Measurements from ENCODE around the gene MAMLD1.
A peak's percentile ranks its signal among the peaks of the same experiment; 100 is the strongest.

The MAMLD1 gene

DNA sequence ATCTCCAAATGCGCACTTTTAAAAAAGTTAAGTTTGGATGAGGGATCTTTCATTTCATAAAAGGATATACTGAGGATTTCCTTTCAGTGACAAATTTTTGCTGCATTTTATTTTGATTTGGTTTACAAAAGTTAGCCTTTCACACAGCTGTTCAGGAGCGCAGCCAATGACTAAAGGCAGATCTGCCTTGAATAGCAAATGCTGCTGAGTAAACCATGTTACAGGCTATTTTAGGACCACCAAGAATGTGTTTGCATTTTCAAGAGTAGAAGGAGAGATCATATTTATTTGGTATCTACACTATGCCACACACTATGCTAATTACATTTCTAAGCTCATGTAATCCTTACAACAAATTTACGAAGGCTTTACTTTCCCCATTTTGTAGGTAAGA, 92.1 kb downstream of the MAMLD1 start:
- peak in 3 of 58 donors; percentile 0 to 26 (median 7) for DNase-seq

DNA sequence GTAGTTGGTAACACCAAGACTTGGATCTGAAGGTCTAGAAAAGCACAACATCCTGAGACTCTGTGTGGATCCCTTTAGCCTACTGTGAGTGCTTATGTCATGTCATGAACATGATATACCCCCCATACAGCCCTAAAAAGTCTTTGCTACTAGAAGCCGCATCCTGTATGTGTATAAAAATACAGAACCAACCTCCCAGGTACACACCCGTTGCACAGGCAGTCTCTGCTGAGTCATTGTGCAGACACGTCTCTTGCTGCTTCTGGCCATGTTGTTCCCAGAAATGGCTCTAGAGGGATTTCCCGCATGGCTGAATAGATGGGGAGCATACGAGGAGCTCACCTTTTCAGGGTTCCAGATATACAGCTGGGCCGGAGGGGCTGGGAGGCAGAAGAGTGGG, 93.3 kb downstream of the MAMLD1 start:
- DNase-seq, result no peak

DNA sequence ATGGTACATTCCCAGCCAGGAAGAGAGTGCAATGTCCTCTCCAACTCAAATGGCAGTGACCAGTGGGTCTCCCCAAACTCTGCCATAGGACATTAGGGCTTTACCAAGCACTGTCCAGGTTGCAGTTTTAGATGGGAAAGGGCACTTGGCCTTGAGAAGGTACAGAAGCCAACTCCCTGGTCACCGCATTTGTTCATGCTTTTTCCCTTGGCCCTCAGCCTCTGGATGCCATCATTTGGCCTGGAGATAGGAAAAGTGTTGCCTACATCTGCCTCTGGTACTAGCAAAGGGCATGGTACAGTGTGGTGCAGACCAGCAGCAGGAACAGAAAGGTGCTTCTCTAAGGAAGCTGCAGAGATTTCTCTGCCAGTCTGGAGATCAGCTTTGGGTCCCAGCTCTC, 93.8 kb downstream of the MAMLD1 start:
- DNase-seq, result no peak

DNA sequence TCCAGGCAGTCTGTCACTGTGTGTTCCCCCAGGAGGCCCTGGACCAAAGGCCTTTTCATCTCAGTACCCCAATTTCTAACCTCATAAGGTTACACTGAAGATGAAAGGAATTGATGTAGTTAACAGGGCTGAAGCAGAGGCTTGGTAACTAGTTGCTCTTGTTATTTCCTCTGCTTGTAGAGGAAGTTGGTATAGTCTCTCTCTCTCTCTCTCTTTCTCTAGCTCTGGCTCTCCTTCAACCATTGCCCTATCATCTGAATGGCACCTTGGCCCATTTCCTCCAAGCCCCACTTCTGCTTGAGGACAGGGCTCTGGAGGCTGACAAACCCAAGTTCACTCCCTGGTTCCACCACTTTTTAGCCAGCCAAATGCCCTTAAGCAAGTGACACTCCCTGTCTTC, 96.1 kb downstream of the MAMLD1 start:
- DNase-seq, result no peak

DNA sequence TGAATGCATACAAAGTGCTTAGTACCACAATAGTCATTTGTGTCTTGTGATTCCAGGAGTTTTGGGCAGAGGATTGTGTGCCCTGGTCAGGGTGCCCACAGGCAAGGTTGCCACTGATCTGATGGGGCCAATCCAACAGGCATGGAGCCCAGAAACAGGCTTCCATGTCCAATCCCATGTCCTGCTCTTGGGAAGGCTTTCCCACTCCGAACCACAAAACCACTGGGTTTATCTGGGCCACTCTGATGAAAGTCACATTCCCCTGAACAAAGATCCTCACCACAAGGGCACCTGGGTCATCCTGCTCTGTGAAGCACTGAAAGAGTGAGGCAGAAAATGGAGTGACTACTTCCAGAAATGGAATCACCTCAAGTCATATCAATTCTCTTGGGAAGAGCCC, 96.9 kb downstream of the MAMLD1 start:
- DNase-seq, result no peak

DNA sequence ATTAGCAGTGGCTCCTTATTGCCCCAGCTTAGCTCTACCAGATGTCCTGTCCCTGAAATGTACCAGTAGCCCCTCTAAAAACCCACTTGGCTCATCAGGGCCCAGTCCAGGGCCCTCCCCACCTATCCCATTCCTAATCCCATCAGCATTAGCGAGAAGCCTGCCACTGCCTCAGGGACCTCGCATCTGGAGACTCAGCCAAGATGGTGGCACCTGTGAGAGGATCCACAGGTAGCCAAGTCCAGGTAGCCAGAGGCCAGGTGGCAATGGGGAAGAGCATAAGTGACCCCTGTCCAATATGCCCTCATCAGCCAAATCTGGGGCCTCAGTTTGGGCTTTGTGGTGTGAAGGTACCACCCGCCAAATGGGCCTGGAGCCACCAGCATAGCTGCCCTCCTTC, 97.7 kb downstream of the MAMLD1 start:
- DNase-seq, result no peak

DNA sequence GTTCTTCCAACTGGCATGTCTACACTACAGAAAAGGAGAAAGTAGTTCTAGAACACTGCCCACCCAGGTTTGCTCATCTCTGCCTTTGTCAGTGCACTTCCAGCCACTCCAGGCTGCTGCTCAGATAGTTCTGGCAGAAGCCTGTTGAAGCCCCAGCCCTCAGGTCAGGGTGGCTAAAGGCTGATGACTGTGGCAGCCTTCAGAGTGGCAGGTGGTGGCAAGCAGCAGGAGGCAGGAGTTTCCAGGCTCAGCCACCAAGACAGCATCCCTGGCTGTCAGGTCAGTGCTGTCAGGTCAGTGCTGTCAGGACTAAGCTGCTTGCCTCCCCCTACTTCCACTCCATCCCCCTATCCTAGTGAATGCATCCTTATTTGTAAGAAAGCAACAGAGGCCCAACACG, 100.4 kb downstream of the MAMLD1 start:
- DNase-seq, result no peak

DNA sequence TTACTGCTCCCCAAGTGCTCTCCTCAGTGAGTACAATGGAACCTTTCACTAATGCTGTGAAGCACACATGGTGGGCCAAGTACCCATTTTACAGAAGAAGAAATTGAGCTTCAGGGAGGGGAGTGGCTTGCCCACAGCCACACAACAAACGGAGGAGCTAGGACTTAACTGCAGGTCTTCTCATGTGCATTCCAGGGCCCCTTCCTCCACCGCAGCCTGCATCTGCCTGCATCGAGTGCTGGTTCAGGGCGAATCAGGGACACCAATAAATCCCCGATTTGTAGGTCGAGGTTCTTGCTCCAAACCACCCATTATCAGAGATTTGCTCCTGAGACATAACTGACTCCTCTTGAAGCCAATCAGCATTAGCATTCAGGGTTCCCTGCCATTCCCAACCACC, 100.9 kb downstream of the MAMLD1 start:
- DNase-seq, result no peak

DNA sequence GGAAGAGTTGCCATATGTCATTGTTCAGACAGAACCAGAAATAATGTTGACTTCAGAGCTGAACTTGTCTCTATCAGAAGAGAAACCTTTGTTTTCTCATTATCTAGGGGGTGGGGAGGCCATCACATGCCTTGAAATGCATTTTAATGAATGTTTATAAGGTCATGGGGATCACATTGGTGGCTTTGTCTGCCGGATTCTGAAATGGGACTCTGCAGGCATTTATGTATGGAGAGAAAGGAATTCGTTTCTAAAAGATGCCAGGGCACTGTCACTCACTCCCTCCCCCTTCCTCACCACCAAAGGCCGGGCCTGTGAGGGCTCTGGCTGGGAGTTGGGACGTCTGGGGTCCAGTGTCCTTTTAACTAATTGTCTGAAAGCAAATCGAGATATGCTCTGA, 102.2 kb downstream of the MAMLD1 start:
- peak in 28 of 58 donors; percentile 0 to 65 (median 24) for DNase-seq

DNA sequence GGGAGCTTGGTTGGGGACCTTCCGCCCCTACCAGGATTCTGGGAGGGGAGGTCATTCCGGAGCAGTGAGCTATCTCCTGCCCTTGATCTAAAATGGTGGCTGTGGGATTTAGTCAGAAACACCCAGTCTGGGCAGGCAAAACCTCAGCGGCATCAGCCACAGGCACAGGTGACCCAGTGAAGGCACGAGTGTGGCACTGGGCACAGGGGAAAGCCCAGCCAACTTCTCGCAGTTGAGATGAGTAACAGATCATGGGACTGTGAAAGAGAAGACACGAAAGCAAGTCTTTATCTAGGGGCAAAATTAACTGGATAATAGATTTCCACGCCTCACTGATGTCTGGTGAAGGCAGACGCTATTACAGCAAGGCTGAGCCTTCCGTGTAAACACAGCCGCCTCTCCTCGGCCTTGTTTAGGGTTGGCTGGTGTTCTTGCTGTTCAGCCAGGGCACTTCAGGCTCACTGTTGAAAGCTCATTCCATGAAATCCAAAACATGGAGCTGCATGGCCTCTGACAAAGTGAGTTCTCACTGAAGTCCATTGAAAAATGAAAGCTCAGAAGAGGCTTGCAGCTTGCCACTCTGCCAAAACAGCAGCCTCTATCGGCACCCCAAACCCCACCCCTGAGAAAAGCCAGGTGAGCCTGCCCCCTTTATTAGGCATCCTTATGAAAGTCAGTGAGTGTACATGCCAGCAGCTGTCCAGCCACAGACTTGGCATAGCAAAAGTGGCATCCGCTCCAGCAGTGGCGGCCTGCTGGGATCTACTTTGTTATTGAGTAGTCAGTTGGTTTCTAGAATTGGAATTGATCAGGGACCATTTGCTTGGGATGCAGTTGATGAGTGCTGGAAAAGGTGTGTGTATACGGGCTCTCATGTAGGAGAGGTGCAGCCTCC, 103.0 kb downstream of the MAMLD1 start:
- peak in 16 of 58 donors; percentile 1 to 53 (median 28) for DNase-seq

DNA sequence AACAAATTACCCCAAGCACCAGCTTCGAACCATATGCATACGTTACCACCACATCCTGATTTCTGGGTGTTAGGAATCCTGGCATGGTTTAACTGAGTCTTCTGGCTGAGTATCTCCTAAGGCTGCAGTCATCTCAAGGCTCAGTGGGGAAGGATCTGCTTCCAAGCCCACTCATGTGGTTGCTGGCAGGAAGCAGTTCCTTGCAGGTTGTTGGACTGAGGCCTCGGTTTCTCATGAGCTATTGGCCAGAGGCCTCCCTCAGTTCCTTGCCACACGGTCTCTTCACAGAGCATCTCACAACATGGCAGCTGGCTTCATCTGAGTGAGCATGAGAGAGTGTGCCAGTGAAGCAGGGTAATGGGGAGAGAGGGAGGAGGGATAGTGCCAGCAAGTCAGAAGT, 109.2 kb downstream of the MAMLD1 start:
- DNase-seq, result no peak

DNA sequence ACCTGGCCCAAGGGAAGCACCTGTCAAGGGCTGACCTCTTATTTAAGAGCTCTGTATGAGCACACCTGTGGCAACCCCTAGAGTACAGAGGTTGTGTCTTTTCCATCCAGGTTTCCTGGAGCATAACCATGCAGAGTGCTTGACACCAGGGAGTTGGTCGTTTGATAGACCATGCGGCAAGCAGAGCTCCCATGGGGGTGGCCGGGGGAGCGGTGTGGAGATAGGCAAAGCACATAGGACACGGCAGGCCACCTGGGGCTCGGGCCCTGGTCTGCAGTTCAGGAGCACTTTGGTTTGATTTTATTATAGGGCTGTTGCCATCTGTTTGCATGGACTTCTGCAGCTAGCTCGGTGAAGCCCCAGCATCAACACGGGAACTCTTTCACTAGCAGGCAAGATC, 110.3 kb downstream of the MAMLD1 start:
- no peak for DNase-seq

DNA sequence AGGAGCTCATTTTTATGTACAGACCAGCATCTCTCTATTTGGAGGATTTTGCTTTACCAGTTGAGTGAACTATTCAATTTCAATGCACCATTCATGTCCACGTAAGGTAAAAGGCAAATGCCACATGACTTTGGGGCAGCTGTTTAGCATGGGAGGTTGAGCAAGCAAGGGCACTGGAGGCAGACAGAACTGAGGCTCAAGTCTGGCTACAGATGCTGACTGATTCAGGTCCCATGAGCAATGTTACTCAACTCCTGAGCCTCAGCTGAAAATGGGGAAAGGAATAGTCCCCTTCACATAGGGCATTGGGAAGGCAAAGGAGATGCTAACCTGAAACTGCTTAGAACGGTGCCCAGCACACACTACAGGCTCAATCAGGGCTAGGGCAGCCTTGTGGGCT, 112.3 kb downstream of the MAMLD1 start:
- DNase-seq, result no peak

DNA sequence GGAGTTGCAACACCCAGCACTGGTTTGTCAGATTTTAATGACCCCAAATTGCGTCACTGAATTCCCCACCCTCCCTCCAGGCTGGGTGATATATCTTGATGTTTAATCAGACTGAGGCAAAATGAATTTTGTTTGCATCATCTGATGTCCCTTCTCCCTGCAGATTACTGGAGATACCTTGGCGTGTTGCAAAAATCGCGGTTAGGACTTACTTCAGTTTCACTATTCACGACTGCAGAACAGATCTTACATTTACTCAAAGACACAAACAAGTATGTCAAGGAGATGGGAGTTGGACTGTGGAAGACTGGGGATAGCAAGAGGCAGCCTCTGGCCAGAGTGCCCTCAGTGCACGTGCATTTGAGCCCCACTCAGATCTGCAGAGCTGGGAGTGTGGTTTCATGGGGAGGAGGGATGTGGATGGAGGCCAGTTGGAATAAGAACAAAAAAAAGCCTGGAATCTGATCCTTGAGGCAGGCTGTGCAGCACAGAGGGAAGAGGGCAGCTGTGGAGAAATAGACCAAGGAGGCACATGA, 113.1 kb downstream of the MAMLD1 start:
- no peak for DNase-seq

DNA sequence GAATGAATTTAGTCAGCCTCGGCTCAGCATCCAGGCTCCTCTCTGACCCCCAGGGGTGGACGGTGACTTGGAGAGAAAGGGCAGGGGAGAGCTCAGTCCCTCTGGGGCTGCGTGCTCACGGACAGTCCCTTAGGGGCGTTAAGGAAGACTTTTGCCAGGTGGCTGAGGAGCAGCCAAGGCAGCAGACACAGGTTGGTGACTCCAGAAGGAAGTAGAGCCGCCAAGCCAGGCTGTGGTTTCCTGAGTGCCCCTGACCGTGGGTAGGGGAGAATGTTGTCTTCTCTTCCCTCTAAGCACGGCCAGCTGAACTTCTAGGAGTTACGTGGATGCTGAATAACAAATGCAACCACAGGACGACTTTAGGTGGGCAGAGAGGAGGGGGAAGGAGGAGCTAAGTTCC, 114.3 kb downstream of the MAMLD1 start:
- no peak for DNase-seq

DNA sequence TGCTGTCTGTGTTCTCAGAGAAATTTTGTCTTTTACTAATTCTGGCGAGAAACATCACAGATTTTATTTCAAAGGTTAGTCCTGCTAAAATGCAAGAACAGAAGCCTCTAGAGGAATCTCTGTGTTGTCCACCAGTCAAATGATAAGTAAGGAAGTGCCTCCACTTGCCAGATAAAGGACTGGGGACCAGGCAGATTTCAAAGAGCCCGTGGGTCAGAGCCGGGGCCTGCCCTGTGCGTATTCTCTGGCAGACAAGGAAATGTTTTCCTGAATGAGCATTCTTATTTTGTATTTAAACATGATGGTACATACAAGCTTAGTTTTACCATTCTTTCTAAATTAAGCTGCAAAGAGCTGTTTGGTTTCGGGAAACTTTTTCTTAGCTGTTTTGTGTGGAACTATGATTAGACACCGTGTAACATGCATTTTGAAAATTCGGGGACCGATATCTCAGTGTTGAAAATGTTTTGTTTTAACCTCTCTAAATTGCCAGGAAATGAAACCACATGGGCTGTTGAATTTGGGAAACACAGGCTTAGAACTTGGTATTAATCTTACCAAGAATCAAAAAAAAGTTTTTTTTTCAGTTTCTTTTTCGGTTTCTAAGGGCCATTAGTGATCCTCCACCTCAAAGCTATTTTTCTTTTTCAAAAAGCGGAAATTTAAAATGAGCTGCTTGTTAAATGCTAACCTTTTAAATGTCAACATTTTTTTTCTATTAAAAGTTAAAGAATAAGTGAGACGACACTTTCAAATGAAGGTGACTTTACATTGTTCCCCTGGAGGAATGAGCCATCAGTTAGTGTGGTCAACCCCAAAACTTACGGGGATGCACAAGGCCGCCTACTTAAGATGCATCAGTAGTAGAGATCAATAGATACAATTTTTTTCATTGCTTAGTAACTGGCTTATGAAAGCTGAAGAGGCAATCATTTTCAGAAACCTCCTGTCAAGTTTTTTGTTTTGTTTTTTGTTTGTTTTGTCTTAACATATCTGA, 115.7 kb downstream of the MAMLD1 start:
- no peak for DNase-seq

DNA sequence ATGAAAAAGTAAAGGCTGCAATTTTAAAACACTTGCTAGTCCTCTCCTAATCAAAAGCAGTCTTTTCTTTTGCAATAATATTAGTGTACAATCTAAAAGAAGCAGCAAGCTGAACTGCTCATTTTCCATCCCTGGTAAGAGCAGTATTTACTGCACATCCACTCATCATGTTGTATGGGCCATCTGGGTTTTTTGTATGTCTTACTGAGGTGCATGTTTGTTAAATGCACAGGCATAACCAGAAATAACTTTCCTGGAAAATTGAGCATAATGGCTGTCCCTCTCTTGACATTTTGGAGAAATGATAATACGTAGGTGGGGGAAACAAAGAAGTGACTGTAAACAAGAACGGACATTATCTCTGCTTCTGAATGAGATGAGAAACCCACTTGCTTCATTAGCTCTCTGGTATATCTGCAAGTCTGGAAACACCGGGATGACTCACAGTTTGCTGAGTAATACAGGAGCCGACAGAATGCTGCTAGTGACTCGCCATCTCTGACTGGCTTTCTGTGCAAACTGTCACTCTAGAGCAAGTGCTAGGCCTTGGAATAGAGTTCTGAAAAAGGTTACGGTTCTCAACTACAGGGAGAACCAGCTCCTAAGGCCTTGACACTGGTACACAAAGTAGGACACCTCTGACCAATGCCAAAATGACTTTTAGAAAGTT, 119.6 kb downstream of the MAMLD1 start:
- DNase-seq, result peak in 8 of 58 donors; percentile 0 to 20 (median 6)

DNA sequence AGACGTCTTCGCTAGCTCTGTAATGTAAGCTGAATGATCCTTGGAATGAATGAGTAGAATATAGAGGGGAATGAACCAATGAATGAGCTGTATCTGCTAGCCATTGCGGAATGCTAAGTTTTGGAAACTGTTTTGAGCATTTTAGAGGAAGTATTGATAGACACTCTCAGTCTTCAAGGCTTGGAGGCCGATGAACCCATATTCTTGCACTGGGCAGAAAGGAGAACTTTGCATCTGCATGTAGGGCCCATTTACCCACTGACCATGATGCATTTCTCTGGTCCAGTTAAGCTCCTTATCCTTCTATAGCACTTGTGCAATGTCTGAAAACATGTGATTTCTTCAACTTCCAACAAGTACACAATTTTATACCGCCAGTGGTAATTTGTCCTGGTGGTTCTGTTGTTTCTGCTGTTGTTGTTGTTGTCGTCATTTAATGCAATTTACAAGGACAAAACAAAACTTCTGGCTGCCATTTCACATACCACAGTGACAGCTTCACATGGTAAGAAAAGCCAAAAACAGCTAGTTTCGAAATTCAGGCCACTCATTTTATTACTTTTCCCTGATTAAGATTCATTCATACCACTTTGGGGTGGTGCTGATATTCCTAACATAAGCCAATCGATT, 120.4 kb downstream of the MAMLD1 start:
- DNase-seq, result no peak

DNA sequence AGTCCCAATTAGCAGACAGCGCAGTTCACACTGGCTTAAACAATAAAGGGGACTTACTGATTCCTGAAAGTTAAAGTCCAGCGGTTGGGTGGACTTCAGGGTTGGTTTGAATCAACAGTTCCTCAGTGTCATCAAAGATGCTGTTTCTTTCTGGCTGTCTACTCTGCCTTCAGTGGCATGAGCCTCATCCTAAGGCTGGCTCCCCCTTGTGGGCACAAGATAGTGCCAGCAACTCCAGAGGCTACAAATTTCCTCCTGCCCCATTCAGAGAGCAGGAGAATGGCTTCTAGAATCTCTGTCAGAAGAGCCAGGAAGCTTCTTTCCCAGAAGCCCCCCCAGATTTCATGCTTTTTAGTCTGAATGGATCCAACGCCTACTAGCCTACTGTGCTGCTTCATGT, 122.9 kb downstream of the MAMLD1 start:
- peak in 38 of 58 donors; percentile 0 to 60 (median 24) for DNase-seq

DNA sequence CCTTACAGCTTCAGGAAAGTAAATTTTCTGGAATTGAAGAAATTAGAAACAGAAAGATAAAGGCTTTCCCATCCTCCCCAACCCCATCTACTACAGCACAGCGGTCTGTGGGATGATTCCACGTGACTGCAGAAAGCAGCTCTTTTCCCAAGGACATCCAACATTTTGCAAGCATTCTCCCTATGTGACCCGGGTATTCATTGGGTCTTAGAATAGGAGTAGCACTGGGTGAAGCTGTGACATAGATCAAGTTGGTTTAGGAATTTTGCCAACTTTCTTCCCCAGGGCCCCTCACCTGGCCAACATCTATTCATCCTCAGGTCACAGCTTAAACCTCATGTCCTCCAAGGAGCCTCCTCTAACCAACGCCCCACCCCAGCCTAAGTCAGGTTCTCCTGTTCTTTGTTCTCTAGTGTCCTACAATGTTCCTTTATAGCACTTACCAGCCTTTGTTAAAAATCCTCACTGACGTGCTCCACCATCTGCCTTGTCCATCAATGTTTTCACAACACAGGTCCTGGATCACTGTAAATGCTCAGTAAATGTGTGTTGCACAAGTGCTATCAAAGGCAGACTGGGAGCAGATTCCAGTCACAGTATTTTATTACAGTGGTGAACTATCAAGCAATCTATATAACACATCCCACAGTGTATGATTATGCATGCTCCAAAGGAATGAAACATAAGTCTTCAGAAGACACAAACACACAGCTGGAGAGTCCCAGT, 124.4 kb downstream of the MAMLD1 start:
- no peak for DNase-seq

All from anterior cingulate cortex (tissue), 58 donors.